SK-N-SH (cell line): ENCODE results near the gene CPHXL2. TPM values are rescaled to one million over a fixed set of nuclear protein-coding genes. Genes with fewer than 3 reads are reported as not detected.

Experiments
- CTCF ChIA-PET: fragments of 300-600, 350-600 bp; formaldehyde crosslinking; extraction: SDS; loops from one replicate; lab custom pipeline; 2021; lab: Yijun Ruan, JAX
- POLR2A ChIA-PET: fragments of 350-600 bp; sonication (Branson Sonifier 250); formaldehyde crosslinking; extraction: SDS; loops from one replicate; lab custom pipeline; 2020; ENCODE audit warnings: antibody characterized with exemption, inconsistent platforms; lab: Yijun Ruan, JAX
- DNase-seq: peaks from one replicate; pipeline ENCODE4 v3.0.0; 2012
- H2AFZ ChIP-seq: fragments of 200-600 bp; sonication (generic); 2 replicates; pipeline ENCODE4 v1.8.1; 2016; ENCODE audit warnings: antibody characterized with exemption, mild to moderate bottlenecking, low read depth
- H3F3A ChIP-seq: fragments of 200-600 bp; sonication (generic); replicated peaks from 2 replicates; pipeline ENCODE3; 2016; ENCODE audit warnings: antibody characterized with exemption, mild to moderate bottlenecking; ENCODE audit not compliant: insufficient read depth
- H3K27ac ChIP-seq, 2 experiments: fragments of 200-500 bp in 1 of 2; fragments of 200-600 bp in 1 of 2; sonication (Bioruptor generic) in 1 of 2; sonication (generic), shearing (Covaris generic) in 1 of 2; 2 replicates each; pipeline versions ENCODE4 v1.5.1 to v1.6.1; 2014 to 2016; ENCODE audit warnings: low read depth in 2 of 2, inconsistent platforms in 1 of 2, low read length in 1 of 2, mild to moderate bottlenecking in 1 of 2, mixed read lengths in 1 of 2
- H3K27me3 ChIP-seq: fragments of 200-600 bp; sonication (generic), shearing (Covaris generic); 2 replicates; pipeline ENCODE4 v1.6.1; 2016; ENCODE audit warnings: mixed run types; ENCODE audit not compliant: insufficient read depth
- H3K36me3 ChIP-seq, 2 experiments: fragments of 200-500 bp in 1 of 2; fragments of 200-600 bp in 1 of 2; sonication (Bioruptor generic) in 1 of 2; sonication (generic) in 1 of 2; replicated peaks in 1 of 2; 2 replicates each; pipeline versions ENCODE3 to v1.5.1; 2014 to 2016; ENCODE audit warnings: low read length in 1 of 2, mild to moderate bottlenecking in 1 of 2; ENCODE audit not compliant: insufficient read depth in 2 of 2, control insufficient read depth in 1 of 2
- H3K4me1 ChIP-seq, 2 experiments: fragments of 200-500 bp in 1 of 2; fragments of 200-600 bp in 1 of 2; sonication (Bioruptor generic) in 1 of 2; sonication (generic), shearing (Covaris generic) in 1 of 2; 2 replicates each; pipeline versions ENCODE4 v1.5.1 to v1.6.1; 2014 to 2016; ENCODE audit warnings: low read depth in 1 of 2, low read length in 1 of 2, mixed run types in 1 of 2; ENCODE audit not compliant: insufficient read depth in 2 of 2, control insufficient read depth in 1 of 2
- H3K4me2 ChIP-seq: fragments of 200-600 bp; sonication (generic), shearing (Covaris generic); 2 replicates; pipeline ENCODE4 v1.6.1; 2017; ENCODE audit warnings: mixed run types
- H3K4me3 ChIP-seq, 2 experiments: fragments of 200-500 bp in 1 of 2; fragments of 200-600 bp in 1 of 2; sonication (Bioruptor generic) in 1 of 2; sonication (generic), shearing (Covaris generic) in 1 of 2; 2 replicates each; pipeline versions ENCODE4 v1.5.1 to v1.8.1; 2014 to 2016; ENCODE audit warnings: low read depth in 2 of 2, inconsistent platforms in 1 of 2, low read length in 1 of 2, mild to moderate bottlenecking in 1 of 2, mixed read lengths in 1 of 2, moderate library complexity in 1 of 2
- H3K79me2 ChIP-seq: fragments of 200-600 bp; sonication (generic); 2 replicates; pipeline ENCODE4 v1.8.1; 2017; ENCODE audit warnings: mild to moderate bottlenecking; ENCODE audit not compliant: insufficient read depth
- H3K9ac ChIP-seq: fragments of 200-600 bp; sonication (generic); 2 replicates; pipeline ENCODE4 v1.6.1; 2017; ENCODE audit warnings: mixed run types
- H3K9me2 ChIP-seq: fragments of 200-600 bp; sonication (generic); 2 replicates; pipeline ENCODE4 v1.6.1; 2017; ENCODE audit warnings: mixed run types
- H3K9me3 ChIP-seq: fragments of 200-600 bp; sonication (generic); 2 replicates; pipeline ENCODE4 v1.6.1; 2017; ENCODE audit warnings: mixed run types, mild to moderate bottlenecking, moderate library complexity
- H4K20me1 ChIP-seq: fragments of 200-600 bp; sonication (generic); 2 replicates; pipeline ENCODE4 v1.6.1; 2017; ENCODE audit warnings: mild to moderate bottlenecking, mixed run types; ENCODE audit not compliant: insufficient read depth
- ELF1 ChIP-seq: IDR thresholded peaks from 2 replicates; pipeline ENCODE4 v1.4.0; 2012
- EP300 ChIP-seq, 2 experiments: IDR thresholded peaks; 2 replicates each; pipeline versions ENCODE4 v1.4.0 to v1.6.1; 2012; ENCODE audit warnings: borderline replicate concordance in 1 of 2, low read depth in 1 of 2, low read length in 1 of 2
- EZH2phosphoT487 ChIP-seq: fragments of 200-600 bp; sonication (generic); IDR thresholded peaks from 2 replicates; pipeline ENCODE4 v1.6.1; 2017; ENCODE audit warnings: low read depth, mixed run types, mild to moderate bottlenecking, antibody characterized with exemption, moderate library complexity, borderline replicate concordance
- GATA2 ChIP-seq: sonication (generic); formaldehyde crosslinking; IDR thresholded peaks from 2 replicates; pipeline ENCODE4 v1.5.0; 2020; ENCODE audit warnings: mild to moderate bottlenecking, missing genetic modification reagents
- JUND ChIP-seq: IDR thresholded peaks from 2 replicates; pipeline ENCODE4 v1.4.0; 2012
- MEF2A ChIP-seq: IDR thresholded peaks from 2 replicates; pipeline ENCODE4 v1.4.0; 2012; ENCODE audit warnings: low read depth, borderline replicate concordance
- MXI1 ChIP-seq: IDR thresholded peaks from 2 replicates; pipeline ENCODE4 v1.6.1; 2012; ENCODE audit warnings: mild to moderate bottlenecking, low read depth, low read length, improper control_type of control experiment
- NFIC ChIP-seq: IDR thresholded peaks from 2 replicates; pipeline ENCODE4 v1.4.0; 2012; ENCODE audit warnings: borderline replicate concordance
- PBX3 ChIP-seq: IDR thresholded peaks from 2 replicates; pipeline ENCODE4; 2012
- RAD21 ChIP-seq: IDR thresholded peaks from 2 replicates; pipeline ENCODE4 v1.6.1; 2012; ENCODE audit warnings: mild to moderate bottlenecking, low read length
- RFX5 ChIP-seq: IDR thresholded peaks from 2 replicates; pipeline ENCODE4 v1.6.1; 2012; ENCODE audit warnings: mild to moderate bottlenecking, improper control_type of control experiment, low read length
- RXRA ChIP-seq: IDR thresholded peaks from 2 replicates; pipeline ENCODE4 v1.4.0; 2012; ENCODE audit warnings: low read depth, mild to moderate bottlenecking, borderline replicate concordance
- SIN3A ChIP-seq: IDR thresholded peaks from 2 replicates; pipeline ENCODE4 v1.6.1; 2012; ENCODE audit warnings: low read depth, mild to moderate bottlenecking, low read length, moderate library complexity, borderline replicate concordance
- TAF1 ChIP-seq: IDR thresholded peaks from 2 replicates; pipeline ENCODE4 v1.6.1; 2012; ENCODE audit warnings: low read depth, mild to moderate bottlenecking, low read length, moderate library complexity, borderline replicate concordance
- YY1 ChIP-seq: IDR thresholded peaks from 2 replicates; pipeline ENCODE4 v1.4.0; 2012; ENCODE audit warnings: low read depth, mild to moderate bottlenecking
- ZBTB33 ChIP-seq: IDR thresholded peaks from 2 replicates; pipeline ENCODE4 v1.4.0; 2012; ENCODE audit warnings: low read depth, borderline replicate concordance
- WGBS: methylation state at CpG from one replicate; pipeline ENCODE4 v1.1.6; 2017; ENCODE audit warnings: low lambda C conversion rate; 5-methylcytosine and 5-hydroxymethylcytosine counted together
- polyA plus RNA-seq, 3 experiments: library from polyadenylated mRNA; depleted of rRNA; stranded (reverse); fragments of >200 nt; gene quantifications; 2 replicates each; pipeline ENCODE4 v1.2.3, GENCODE V29; 2012
- TF ChIP-seq, protein P1 (sequence below): fragments of 200-600 bp; sonication (generic); IDR thresholded peaks from 2 replicates; pipeline ENCODE4 v1.6.1; 2017; ENCODE audit warnings: antibody characterized with exemption, mild to moderate bottlenecking, moderate library complexity
- TF ChIP-seq, protein P2 (sequence below): fragments of 150-350 bp; IDR thresholded peaks from 2 replicates; pipeline ENCODE4 v1.6.1; 2016; ENCODE audit warnings: mild to moderate bottlenecking, low read depth, low read length

Gene CPHXL2
- polyA plus RNA-seq, 1 of the 3 experiments (the other 2 are of a cell fraction), result not detected

DNA sequence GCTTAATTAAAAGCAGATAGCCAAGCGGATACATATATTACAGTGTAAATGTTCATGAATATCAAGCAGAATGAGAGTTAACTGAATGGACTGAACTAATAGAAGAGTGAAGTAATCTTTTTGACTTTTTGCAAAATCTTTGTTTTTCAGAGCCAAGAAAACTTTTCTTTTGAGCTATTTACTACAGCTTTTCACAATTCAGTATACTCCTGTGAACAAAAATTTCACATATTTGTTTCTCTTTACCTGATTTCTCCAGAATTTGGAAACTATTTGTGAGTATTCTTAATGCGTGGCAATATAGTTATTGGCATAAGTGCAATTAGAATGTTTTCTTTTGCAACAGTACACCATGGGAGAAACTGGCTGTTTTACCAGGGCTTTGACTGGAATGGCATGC is 33.5 kb upstream of the CPHXL2 start:
- no peak for DNase-seq

DNA sequence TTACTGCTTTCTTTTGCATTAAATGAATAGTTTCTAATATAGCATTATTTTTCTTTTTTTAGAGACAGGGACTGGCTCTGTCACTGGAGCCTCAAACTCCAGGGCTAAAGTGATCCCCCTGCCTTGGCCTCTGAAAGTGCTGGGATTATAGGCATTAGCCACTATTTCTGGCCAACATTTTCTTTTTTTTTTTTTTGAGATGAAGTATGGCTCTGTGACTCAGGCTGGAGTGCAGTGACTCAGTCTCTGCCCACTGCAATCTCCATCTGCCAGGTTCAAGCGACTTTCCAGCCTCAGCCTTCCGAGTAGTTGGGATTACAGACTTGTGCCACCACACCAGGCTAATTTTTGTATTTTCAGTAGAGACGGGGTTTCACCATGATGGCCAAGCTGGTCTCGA is 26.5 kb upstream of the CPHXL2 start:
- H3K27me3 ChIP-seq, result no peaks in the 10 kb centered on the region
- POLR2A ChIA-PET, result no interaction called here
- no peaks in the 10 kb centered on the region for H3K9me2 ChIP-seq
- no peaks in the 10 kb centered on the region for H3K36me3 ChIP-seq
- DNase-seq, result no peak
- H2AFZ ChIP-seq, result no peak overlapping the region
- 51% methylated on average over 4 of the region's 4 CpGs for WGBS
- no peaks in the 10 kb centered on the region for H4K20me1 ChIP-seq
- no peaks in the 10 kb centered on the region for H3F3A ChIP-seq
- no peak overlapping the region for H3K27ac ChIP-seq
- H3K4me3 ChIP-seq, result no peak overlapping the region
- H3K9me3 ChIP-seq, result no peaks in the 10 kb centered on the region
- H3K4me2 ChIP-seq, result no peak overlapping the region
- no peaks in the 10 kb centered on the region for H3K79me2 ChIP-seq
- CTCF ChIA-PET, result no interaction called here
- TF ChIP-seq EP300 (IDR thresholded peaks at IDR 0.05; ENCODE audit: borderline replicate concordance in 1 of 2, low read depth in 1 of 2, low read length in 1 of 2) (no peak), NFIC (no peak), YY1 (no peak), GATA2 (no peak), MXI1 (no peak), RFX5 (no peak), JUND (no peak), RXRA (no peak), SIN3A (no peak), ZBTB33 (no peak), ELF1 (no peak), PBX3 (no peak)
- TF ChIP-seq, protein P1, sequence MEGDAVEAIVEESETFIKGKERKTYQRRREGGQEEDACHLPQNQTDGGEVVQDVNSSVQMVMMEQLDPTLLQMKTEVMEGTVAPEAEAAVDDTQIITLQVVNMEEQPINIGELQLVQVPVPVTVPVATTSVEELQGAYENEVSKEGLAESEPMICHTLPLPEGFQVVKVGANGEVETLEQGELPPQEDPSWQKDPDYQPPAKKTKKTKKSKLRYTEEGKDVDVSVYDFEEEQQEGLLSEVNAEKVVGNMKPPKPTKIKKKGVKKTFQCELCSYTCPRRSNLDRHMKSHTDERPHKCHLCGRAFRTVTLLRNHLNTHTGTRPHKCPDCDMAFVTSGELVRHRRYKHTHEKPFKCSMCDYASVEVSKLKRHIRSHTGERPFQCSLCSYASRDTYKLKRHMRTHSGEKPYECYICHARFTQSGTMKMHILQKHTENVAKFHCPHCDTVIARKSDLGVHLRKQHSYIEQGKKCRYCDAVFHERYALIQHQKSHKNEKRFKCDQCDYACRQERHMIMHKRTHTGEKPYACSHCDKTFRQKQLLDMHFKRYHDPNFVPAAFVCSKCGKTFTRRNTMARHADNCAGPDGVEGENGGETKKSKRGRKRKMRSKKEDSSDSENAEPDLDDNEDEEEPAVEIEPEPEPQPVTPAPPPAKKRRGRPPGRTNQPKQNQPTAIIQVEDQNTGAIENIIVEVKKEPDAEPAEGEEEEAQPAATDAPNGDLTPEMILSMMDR, result no peak
- no peaks in the 10 kb centered on the region for H3K4me1 ChIP-seq
- no peak overlapping the region for H3K9ac ChIP-seq

More for the DNA sequence above, 33.5 kb upstream of the CPHXL2 start:
- no peak overlapping the region for H3K9ac ChIP-seq
- CTCF ChIA-PET, result interaction anchor here (0.8 kb wide), 1 partner anchor 51 kb away, joined by 3 read pairs; no protein-coding TSS in a partner anchor
- H4K20me1 ChIP-seq, result no peaks in the 10 kb centered on the region
- H3K79me2 ChIP-seq, result no peaks in the 10 kb centered on the region
- H3K27me3 ChIP-seq, result no peaks in the 10 kb centered on the region
- POLR2A ChIA-PET, result no interaction called here
- no peaks in the 10 kb centered on the region for H3F3A ChIP-seq
- no peak overlapping the region for H2AFZ ChIP-seq
- no peak overlapping the region for H3K4me3 ChIP-seq
- no peaks in the 10 kb centered on the region for H3K36me3 ChIP-seq
- WGBS, result 53% methylated on average over 2 of the region's 2 CpGs
- no peaks in the 10 kb centered on the region for H3K9me2 ChIP-seq
- H3K4me1 ChIP-seq, result no peaks in the 10 kb centered on the region
- H3K27ac ChIP-seq, result no peak overlapping the region
- H3K9me3 ChIP-seq, result peaks cover 4% of the 10 kb centered on the region; the same call in 1 of the 2 replicates
- TF ChIP-seq, protein P2, sequence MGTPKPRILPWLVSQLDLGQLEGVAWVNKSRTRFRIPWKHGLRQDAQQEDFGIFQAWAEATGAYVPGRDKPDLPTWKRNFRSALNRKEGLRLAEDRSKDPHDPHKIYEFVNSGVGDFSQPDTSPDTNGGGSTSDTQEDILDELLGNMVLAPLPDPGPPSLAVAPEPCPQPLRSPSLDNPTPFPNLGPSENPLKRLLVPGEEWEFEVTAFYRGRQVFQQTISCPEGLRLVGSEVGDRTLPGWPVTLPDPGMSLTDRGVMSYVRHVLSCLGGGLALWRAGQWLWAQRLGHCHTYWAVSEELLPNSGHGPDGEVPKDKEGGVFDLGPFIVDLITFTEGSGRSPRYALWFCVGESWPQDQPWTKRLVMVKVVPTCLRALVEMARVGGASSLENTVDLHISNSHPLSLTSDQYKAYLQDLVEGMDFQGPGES, result no peak
- TF ChIP-seq EZH2phosphoT487, result no peak
- no peak for TF ChIP-seq RAD21
- TF ChIP-seq, protein P1, result no peak
- TF ChIP-seq MEF2A, result no peak
- TF ChIP-seq TAF1, result no peak
- TF ChIP-seq RXRA, result no peak
- no peak overlapping the region for H3K4me2 ChIP-seq
